Airway epithelial cell (primary cell): ENCODE results near the gene MAFF. TPM values are rescaled to one million over a fixed set of nuclear protein-coding genes. Genes with fewer than 3 reads are reported as not detected.

Experiments
- total RNA-seq: library from RNA; depleted of rRNA; stranded (reverse); fragments of >200 nt; gene quantifications from 2 replicates; pipeline ENCODE4 v1.2.3, GENCODE V29; 2015

The MAFF gene
- total RNA-seq, result 16.9 and 19.5 TPM in 2 replicates

DNA sequence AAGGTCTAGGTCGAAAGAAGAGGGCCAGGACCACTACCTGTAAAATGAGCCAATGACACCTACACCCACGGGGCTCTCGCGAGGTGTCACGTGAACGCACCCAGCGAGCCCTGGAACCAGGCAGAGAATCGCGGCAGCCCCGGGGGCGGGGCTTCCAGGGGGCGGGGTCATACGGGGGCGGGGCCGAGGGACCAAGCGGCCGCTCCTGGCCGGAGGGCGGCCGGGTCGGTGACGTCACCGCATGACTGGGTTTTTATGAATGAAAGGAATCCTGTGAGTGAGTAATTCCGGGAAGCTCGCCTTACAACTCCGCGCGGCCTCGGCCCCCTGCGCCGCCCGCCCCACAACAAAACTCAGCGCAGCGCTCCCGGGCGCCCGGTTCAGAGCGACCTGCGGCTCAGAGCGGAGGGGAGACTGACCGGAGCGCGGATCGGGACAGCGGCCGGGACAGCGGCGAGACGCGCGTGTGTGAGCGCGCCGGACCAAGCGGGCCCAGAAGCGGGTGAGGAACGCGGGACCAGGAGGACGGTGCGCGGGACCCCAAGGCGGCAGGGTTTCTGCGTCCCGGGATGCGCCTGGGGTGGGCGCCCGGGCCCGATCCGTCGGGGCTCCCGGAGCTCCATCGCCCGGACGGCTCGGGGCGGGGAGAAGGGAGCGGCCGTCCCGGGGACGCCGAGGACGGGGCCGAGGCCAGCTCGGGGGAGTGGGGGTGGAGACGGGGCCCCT is at the start of gene MAFF:
TSS of gene MAFF (plus strand) at position 284 of the 726 bp plus-strand sequence. CDS start 11,860 bp downstream, outside the sequence.

DNA sequence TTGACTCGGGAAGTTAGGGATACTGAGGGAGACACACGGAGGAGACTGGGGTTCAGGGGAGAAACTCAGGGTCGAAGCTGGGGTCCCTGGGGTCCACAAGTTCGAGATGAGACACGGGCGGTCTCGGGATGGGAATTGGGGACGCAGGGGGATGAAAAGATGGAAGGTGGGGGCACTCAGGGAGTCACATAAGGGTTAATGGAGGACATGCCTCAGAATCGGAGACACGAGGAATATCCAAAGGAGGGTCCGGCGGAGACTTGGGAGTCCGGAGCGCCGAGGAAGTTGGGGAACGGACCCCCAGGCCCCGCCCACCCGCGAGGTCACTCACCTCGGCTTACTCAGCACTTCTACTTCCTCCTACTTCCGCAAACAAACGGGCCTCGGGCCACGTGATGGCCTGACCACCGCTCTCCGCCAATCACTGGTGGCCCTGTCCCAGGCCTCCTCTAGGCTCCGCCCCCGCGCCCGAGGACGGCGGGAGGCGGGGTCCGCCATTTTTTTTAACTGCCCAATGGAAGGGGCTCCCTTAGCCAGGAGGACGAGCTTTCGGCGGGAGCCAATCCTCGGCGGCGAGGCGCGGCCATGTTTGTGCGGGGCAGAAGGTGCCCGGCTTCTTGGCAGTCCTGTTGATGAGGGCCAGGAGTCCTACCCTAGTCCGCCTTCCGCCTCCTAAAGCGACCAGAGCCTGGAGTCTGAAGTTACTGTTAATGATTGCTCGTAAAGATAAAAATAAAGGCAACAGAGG is 20.2 kb upstream of the MAFF start, which contains the start of gene PLA2G6:
TSS of gene PLA2G6 (minus strand) at position 378 of the 748 bp plus-strand sequence. CDS start 12,404 bp downstream, outside the sequence.

Other genes with a start within 250 kb of the MAFF start
- gene C22orf23, start 248.4 kb upstream of the MAFF start, total RNA-seq, result not detected in 2 replicates
- 138 and 177 TPM in 2 replicates for gene POLR2F, start 248.3 kb upstream of the MAFF start, total RNA-seq
- not detected in 2 replicates for gene SOX10, start 217.4 kb upstream of the MAFF start, total RNA-seq
- gene PICK1, start 144.6 kb upstream of the MAFF start, total RNA-seq, result 35.4 and 41.8 TPM in 2 replicates
- not detected in 2 replicates for gene SLC16A8, start 117.8 kb upstream of the MAFF start, total RNA-seq
- gene BAIAP2L2, start 91.3 kb upstream of the MAFF start, total RNA-seq, result 0.35 and 0.51 TPM in 2 replicates
- gene PLA2G6, start 20.2 kb upstream of the MAFF start, total RNA-seq, result 6.3 and 8.8 TPM in 2 replicates
- 40.6 and 52.2 TPM in 2 replicates for gene TMEM184B, start 71.0 kb downstream of the MAFF start, total RNA-seq
- 116 and 155 TPM in 2 replicates for gene CSNK1E, start 115.4 kb downstream of the MAFF start, total RNA-seq